Spleen (tissue), 11 donors: ENCODE results near the gene AP1S1. TPM values are rescaled to one million over a fixed set of nuclear protein-coding genes. Genes with fewer than 3 reads are reported as not detected.

Source experiments
- DNase-seq: peaks from one replicate; pipeline ENCODE4 v3.0.0-alpha.2; 2020
- H3K27ac ChIP-seq, 8 donors: fragments of 200-600 bp; sonication (generic) in 7 of 8; 1 replicate in 4 of 8; 2 replicates in 4 of 8; pipeline versions ENCODE4 v1.5.0 to v1.8.0; 2016 to 2021; ENCODE audit warnings: inconsistent platforms in 4 of 8, mild to moderate bottlenecking in 4 of 8, moderate library complexity in 1 of 8
- H3K27me3 ChIP-seq, 7 donors: fragments of 200-600 bp; sonication (generic) in 6 of 7; replicated peaks in 1 of 7; 1 replicate in 4 of 7; 2 replicates in 3 of 7; pipeline versions ENCODE4 v1.5.0 to v1.8.0; 2016 to 2021; ENCODE audit warnings: inconsistent platforms in 3 of 7, mild to moderate bottlenecking in 1 of 7
- H3K36me3 ChIP-seq, 6 donors: fragments of 200-600 bp; sonication (generic) in 5 of 6; 1 replicate in 4 of 6; 2 replicates in 2 of 6; pipeline versions ENCODE4 v1.5.0 to v1.8.0; 2016 to 2021; ENCODE audit warnings: inconsistent platforms in 2 of 6
- H3K4me1 ChIP-seq, 6 donors: fragments of 200-600 bp; sonication (generic) in 5 of 6; 1 replicate in 3 of 6; 2 replicates in 3 of 6; pipeline versions ENCODE4 v1.5.0 to v1.8.0; 2016 to 2021; ENCODE audit warnings: inconsistent platforms in 3 of 6
- H3K4me3 ChIP-seq, 8 donors: fragments of 200-600 bp; sonication (generic) in 7 of 8; 1 replicate in 4 of 8; 2 replicates in 4 of 8; pipeline versions ENCODE4 v1.5.0 to v1.8.0; 2016 to 2021; ENCODE audit warnings: inconsistent platforms in 4 of 8, mild to moderate bottlenecking in 4 of 8, moderate library complexity in 2 of 8
- H3K9me3 ChIP-seq, 8 donors: fragments of 200-600 bp; sonication (generic) in 7 of 8; 1 replicate in 4 of 8; 2 replicates in 4 of 8; pipeline versions ENCODE4 v1.5.0 to v1.8.0; 2016 to 2021; ENCODE audit warnings: inconsistent platforms in 4 of 8
- POLR2A ChIP-seq, 3 donors: fragments of 450-650 bp; IDR thresholded peaks; one replicate each; pipeline ENCODE4 v1.5.1; 2017; ENCODE audit warnings: antibody characterized with exemption in 3 of 3, mild to moderate bottlenecking in 1 of 3
- POLR2AphosphoS5 ChIP-seq, 3 donors: sonication (generic); formaldehyde crosslinking; IDR thresholded peaks; one replicate each; pipeline ENCODE4 v1.5.1; 2017; ENCODE audit warnings: antibody characterized with exemption in 3 of 3
- WGBS, 5 donors: extraction: QIAGEN DNeasy Blood & Tissue Kit in 3 of 5; methylation state at CpG; one replicate each; pipeline versions ENCODE4 v1.1.5 to v1.1.7; 2013 to 2018; 5-methylcytosine and 5-hydroxymethylcytosine counted together
- intact Hi-C: fragments of 100-400 bp; cut with DNase I; formaldehyde crosslinking; loops from one replicate; pipeline ENCODE4 v1.15.0; 2023; ENCODE audit warnings: low total_unique reads
- polyA plus RNA-seq, 3 donors: library from polyadenylated mRNA; stranded (reverse); fragments of 200-250 nt; gene quantifications; one replicate each; pipeline ENCODE4 v1.2.1, GENCODE V29; 2013
- total RNA-seq, 7 donors: library from RNA; depleted of rRNA in 3 of 7; stranded (reverse); fragments of >200 nt in 3 of 7; fragmentation: NEBNext Ultra II Directional in 4 of 7; extraction: Animal tissue kit (Norgen Biotek cat#: 25700) in 4 of 7; gene quantifications; one replicate each; pipeline versions ENCODE4 v1.1.0 to v1.2.1, GENCODE V29; 2016 to 2021
- TF ChIP-seq, protein P1 (sequence below), 11 experiments: fragments of 200-600 bp in 7 of 11; fragments of 450-650 bp in 4 of 11; sonication (generic) in 4 of 11; IDR thresholded peaks in 8 of 11; conservative IDR thresholded peaks in 3 of 11; 1 replicate in 7 of 11; 2 replicates in 4 of 11; pipeline versions ENCODE4 v1.4.0 to v1.8.0; 2016 to 2021; ENCODE audit warnings: antibody characterized with exemption in 11 of 11, inconsistent platforms in 4 of 11, mild to moderate bottlenecking in 1 of 11
- donor health status: healthy with polysubstance abuse.
- donor health status: DM: no; HTN: no; CAD: no; lungs with moderate emphysema.
- donor health status: DM: no; HTN: no; CAD: no.
- donor health status: Bipolar disorder and iron deficiency.
- donor health status: healthy.
- donor health status: DM: no; HTN: no; CAD: no.
- donor health status: DM: yes; HTN: yes; CAD: no.

The AP1S1 gene
- total and polyA plus RNA-seq, 10 donors = 15.4 to 49.5 (median 31.0) TPM

- Histone ChIP-seq H3K9me3 (no peaks in the 10 kb centered on the region), H3K4me3 (no peak overlapping the region), H3K4me1 (peaks cover 7 to 29% (median 19%) of the 10 kb centered on the region in 6 donors), H3K36me3 (peaks cover 0 to 47% (median 17%) of the 10 kb centered on the region in 6 donors), H3K27me3 (no peaks in the 10 kb centered on the region), H3K27ac (no peak overlapping the region)
- no peak for DNase-seq
- intact Hi-C loops = no loop called here
- TF ChIP-seq, protein P1, sequence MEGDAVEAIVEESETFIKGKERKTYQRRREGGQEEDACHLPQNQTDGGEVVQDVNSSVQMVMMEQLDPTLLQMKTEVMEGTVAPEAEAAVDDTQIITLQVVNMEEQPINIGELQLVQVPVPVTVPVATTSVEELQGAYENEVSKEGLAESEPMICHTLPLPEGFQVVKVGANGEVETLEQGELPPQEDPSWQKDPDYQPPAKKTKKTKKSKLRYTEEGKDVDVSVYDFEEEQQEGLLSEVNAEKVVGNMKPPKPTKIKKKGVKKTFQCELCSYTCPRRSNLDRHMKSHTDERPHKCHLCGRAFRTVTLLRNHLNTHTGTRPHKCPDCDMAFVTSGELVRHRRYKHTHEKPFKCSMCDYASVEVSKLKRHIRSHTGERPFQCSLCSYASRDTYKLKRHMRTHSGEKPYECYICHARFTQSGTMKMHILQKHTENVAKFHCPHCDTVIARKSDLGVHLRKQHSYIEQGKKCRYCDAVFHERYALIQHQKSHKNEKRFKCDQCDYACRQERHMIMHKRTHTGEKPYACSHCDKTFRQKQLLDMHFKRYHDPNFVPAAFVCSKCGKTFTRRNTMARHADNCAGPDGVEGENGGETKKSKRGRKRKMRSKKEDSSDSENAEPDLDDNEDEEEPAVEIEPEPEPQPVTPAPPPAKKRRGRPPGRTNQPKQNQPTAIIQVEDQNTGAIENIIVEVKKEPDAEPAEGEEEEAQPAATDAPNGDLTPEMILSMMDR (IDR thresholded peaks at IDR 0.05 in 8 of 11, conservative IDR thresholded peaks at IDR 0.05 in 3 of 11) = no peak
- no peak for TF ChIP-seq POLR2AphosphoS5 (IDR thresholded peaks at IDR 0.05)
- no peak for TF ChIP-seq POLR2A (IDR thresholded peaks at IDR 0.05)
- 85 to 94% (median 91%) methylated on average over 6 of the region's 6 CpGs for whole genome bisulfite sequencing, 5 donors
Measured at GRCh38 chr7:101156277-101156676, 2.0 kb downstream of the AP1S1 start.

GRCh38 chr7:101156866-101157589 lies 2.8 kb downstream of the AP1S1 start:
- TF ChIP-seq POLR2A (IDR thresholded peaks at IDR 0.05) (no peak), POLR2AphosphoS5 (IDR thresholded peaks at IDR 0.05) (no peak)
- TF ChIP-seq, protein P1 (IDR thresholded peaks at IDR 0.05 in 8 of 11, conservative IDR thresholded peaks at IDR 0.05 in 3 of 11) = no peak
- Histone ChIP-seq H3K36me3 (peaks cover 0 to 47% (median 17%) of the 10 kb centered on the region in 6 donors), H3K27ac (no peak overlapping the region), H3K4me1 (peaks cover 7 to 32% (median 19%) of the 10 kb centered on the region in 6 donors), H3K9me3 (no peaks in the 10 kb centered on the region), H3K4me3 (no peak overlapping the region), H3K27me3 (peaks cover 0 to 4% (median 0%) of the 10 kb centered on the region in 7 donors)
- no peak for DNase-seq
- 88 to 93% (median 90%) methylated on average over 14 of the region's 14 CpGs for WGBS, 5 donors
- intact Hi-C loops = no loop called here

GRCh38 chr7:101159696-101160674 lies 5.7 kb downstream of the AP1S1 start:
- no peak for TF ChIP-seq POLR2AphosphoS5 (IDR thresholded peaks at IDR 0.05)
- no peak for TF ChIP-seq POLR2A (IDR thresholded peaks at IDR 0.05)
- TF ChIP-seq, protein P1 (IDR thresholded peaks at IDR 0.05 in 8 of 11, conservative IDR thresholded peaks at IDR 0.05 in 3 of 11) = no peak
- peaks cover 0 to 47% (median 17%) of the 10 kb centered on the region in 6 donors for H3K36me3 ChIP-seq
- DNase-seq = no peak
- 82 to 93% (median 85%) methylated on average over 28 to 31 of the region's 31 CpGs for WGBS, 5 donors
- H3K4me1 ChIP-seq = peaks cover 22 to 47% (median 37%) of the 10 kb centered on the region in 6 donors
- peak overlapping the region in 2 of 8 donors; percentile 11 to 36 for H3K27ac ChIP-seq
- intact Hi-C loops = no loop called here
- H3K4me3 ChIP-seq = no peak overlapping the region
- H3K9me3 ChIP-seq = no peaks in the 10 kb centered on the region
- H3K27me3 ChIP-seq = peaks cover 0 to 34% (median 29%) of the 10 kb centered on the region in 7 donors
